ENCODE results near the gene PKD2.

- TF ChIP-seq, protein P1, sequence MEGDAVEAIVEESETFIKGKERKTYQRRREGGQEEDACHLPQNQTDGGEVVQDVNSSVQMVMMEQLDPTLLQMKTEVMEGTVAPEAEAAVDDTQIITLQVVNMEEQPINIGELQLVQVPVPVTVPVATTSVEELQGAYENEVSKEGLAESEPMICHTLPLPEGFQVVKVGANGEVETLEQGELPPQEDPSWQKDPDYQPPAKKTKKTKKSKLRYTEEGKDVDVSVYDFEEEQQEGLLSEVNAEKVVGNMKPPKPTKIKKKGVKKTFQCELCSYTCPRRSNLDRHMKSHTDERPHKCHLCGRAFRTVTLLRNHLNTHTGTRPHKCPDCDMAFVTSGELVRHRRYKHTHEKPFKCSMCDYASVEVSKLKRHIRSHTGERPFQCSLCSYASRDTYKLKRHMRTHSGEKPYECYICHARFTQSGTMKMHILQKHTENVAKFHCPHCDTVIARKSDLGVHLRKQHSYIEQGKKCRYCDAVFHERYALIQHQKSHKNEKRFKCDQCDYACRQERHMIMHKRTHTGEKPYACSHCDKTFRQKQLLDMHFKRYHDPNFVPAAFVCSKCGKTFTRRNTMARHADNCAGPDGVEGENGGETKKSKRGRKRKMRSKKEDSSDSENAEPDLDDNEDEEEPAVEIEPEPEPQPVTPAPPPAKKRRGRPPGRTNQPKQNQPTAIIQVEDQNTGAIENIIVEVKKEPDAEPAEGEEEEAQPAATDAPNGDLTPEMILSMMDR (IDR thresholded peaks at IDR 0.05; ENCODE audit: poor library complexity), result no peak
- TF ChIP-seq EZH2phosphoT487 (IDR thresholded peaks at IDR 0.05; ENCODE audit: low read depth, severe bottlenecking, unreplicated experiment) (no peak), EZH2 (IDR thresholded peaks at IDR 0.05; ENCODE audit: borderline replicate concordance) (no peak)
These were observed 10.3 kb downstream of the PKD2 start for GRCh38 chr4:88017516-88018297.

All from hepatocyte (in vitro differentiated cells).